ENCODE results near the gene SLX9. TPM values are rescaled to one million over a fixed set of nuclear protein-coding genes. Genes with fewer than 3 reads are reported as not detected.

SLX9 gene
- total and polyA plus RNA-seq, 2 experiments from 2014 or later, result 24.7 to 31.2 TPM

- no peaks in the 10 kb centered on the region for H3K36me3 ChIP-seq
- peaks cover 20% of the 10 kb centered on the region for H3K4me1 ChIP-seq (ENCODE audit: low read depth)
- no peak overlapping the region for H3K27ac ChIP-seq
- H3K27me3 ChIP-seq, result peaks cover 19% of the 10 kb centered on the region
- no peak overlapping the region for H3K4me3 ChIP-seq
- no peak for TF ChIP-seq CTCF (IDR thresholded peaks at IDR 0.05; ENCODE audit: low read depth, low read length)
- no peak for DNase-seq (ENCODE audit: low read depth in 1 of 2, low spot score in 1 of 2)
- no peaks in the 10 kb centered on the region for H3K9me3 ChIP-seq (ENCODE audit: low read depth)
Observed at GRCh38 chr21:45016406-45017038, 76.7 kb downstream of the SLX9 start.

- TF ChIP-seq CTCF (IDR thresholded peaks at IDR 0.05; ENCODE audit: low read depth, low read length), result no peak
- DNase-seq (ENCODE audit: low read depth in 1 of 2, low spot score in 1 of 2), result no peak
- Histone ChIP-seq H3K9me3 (ENCODE audit: low read depth) (no peaks in the 10 kb centered on the region), H3K4me3 (no peak overlapping the region), H3K36me3 (no peaks in the 10 kb centered on the region), H3K27me3 (peaks cover 19% of the 10 kb centered on the region), H3K4me1 (ENCODE audit: low read depth) (peaks cover 22% of the 10 kb centered on the region), H3K27ac (no peak overlapping the region)
Observed at GRCh38 chr21:45017039-45017960, 77.5 kb downstream of the SLX9 start.

GRCh38 chr21:45018131-45019075 lies 78.6 kb downstream of the SLX9 start:
- TF ChIP-seq CTCF (IDR thresholded peaks at IDR 0.05; ENCODE audit: low read depth, low read length), result no peak

GRCh38 chr21:45019076-45019886 lies 79.5 kb downstream of the SLX9 start:
- no peak for DNase-seq (ENCODE audit: low read depth in 1 of 2, low spot score in 1 of 2)
- H3K4me3 ChIP-seq, result peak overlapping the region; percentile 35

More at GRCh38 chr21:45018131-45019075, 78.6 kb downstream of the SLX9 start:
- peaks cover 19% of the 10 kb centered on the region for H3K27me3 ChIP-seq
- peaks cover 15% of the 10 kb centered on the region for H3K4me1 ChIP-seq (ENCODE audit: low read depth)
- no peaks in the 10 kb centered on the region for H3K36me3 ChIP-seq
- H3K4me3 ChIP-seq, result peak overlapping the region; percentile 35
- DNase-seq (ENCODE audit: low read depth in 1 of 2, low spot score in 1 of 2), result peak in 1 of 2 donors; percentile 28
- H3K27ac ChIP-seq, result no peak overlapping the region
- H3K9me3 ChIP-seq (ENCODE audit: low read depth), result no peaks in the 10 kb centered on the region

More at GRCh38 chr21:45019076-45019886, 79.5 kb downstream of the SLX9 start:
- TF ChIP-seq CTCF (IDR thresholded peaks at IDR 0.05; ENCODE audit: low read depth, low read length), result no peak
- Histone ChIP-seq H3K27me3 (peaks cover 19% of the 10 kb centered on the region), H3K27ac (no peak overlapping the region), H3K36me3 (no peaks in the 10 kb centered on the region), H3K9me3 (ENCODE audit: low read depth) (no peaks in the 10 kb centered on the region), H3K4me1 (ENCODE audit: low read depth) (peaks cover 13% of the 10 kb centered on the region)

Measured in cardiac muscle cell (in vitro differentiated cells and primary cell).